NT2/D1 (cell line): ENCODE results near the gene HS3ST6.
A peak's percentile ranks its signal among the peaks of the same experiment; 100 is the strongest.

ENCODE experiments used
- DNase-seq: peaks from one replicate; pipeline ENCODE4 v3.0.0-alpha.2; 2011; ENCODE audit warnings: low read depth, low spot score
- H3K27me3 ChIP-seq: 2 replicates; pipeline ENCODE4 v1.6.0; 2011; ENCODE audit warnings: mild to moderate bottlenecking; ENCODE audit not compliant: insufficient read length, insufficient read depth
- H3K36me3 ChIP-seq: 2 replicates; pipeline ENCODE4 v1.6.1; 2011; ENCODE audit warnings: mild to moderate bottlenecking, low read length, mixed read lengths; ENCODE audit not compliant: insufficient read depth, insufficient read length
- H3K4me1 ChIP-seq: 2 replicates; pipeline ENCODE4 v1.5.1; 2011; ENCODE audit not compliant: insufficient read depth, insufficient read length
- H3K4me3 ChIP-seq: 2 replicates; pipeline ENCODE4 v1.5.1; 2011; ENCODE audit warnings: low read depth; ENCODE audit not compliant: insufficient read length
- H3K9ac ChIP-seq: 2 replicates; pipeline ENCODE4 v1.6.0; 2011; ENCODE audit warnings: low read depth; ENCODE audit not compliant: insufficient read length
- H3K9me3 ChIP-seq: 2 replicates; pipeline ENCODE4 v1.5.1; 2011; ENCODE audit warnings: mild to moderate bottlenecking, low read length; ENCODE audit not compliant: insufficient read depth
- SUZ12 ChIP-seq: IDR thresholded peaks from 2 replicates; pipeline ENCODE4 v1.6.1; 2011; ENCODE audit not compliant: insufficient read length, insufficient read depth; ENCODE audit errors: extremely low read depth
- YY1 ChIP-seq: IDR thresholded peaks from 2 replicates; pipeline ENCODE4 v1.6.1; 2011; ENCODE audit not compliant: insufficient read length, insufficient read depth
- ZNF274 ChIP-seq: IDR thresholded peaks from 2 replicates; pipeline ENCODE4 v1.6.1; 2011; ENCODE audit warnings: mild to moderate bottlenecking, low read depth, low read length

Gene HS3ST6

GRCh38 chr16:1874854-1875253 lies 43.4 kb downstream of the HS3ST6 start:
- Histone ChIP-seq H3K4me3 (no peak overlapping the region), H3K4me1 (peaks cover 3% of the 10 kb centered on the region), H3K9me3 (no peaks in the 10 kb centered on the region), H3K36me3 (no peaks in the 10 kb centered on the region), H3K9ac (no peak overlapping the region), H3K27me3 (peaks cover 4% of the 10 kb centered on the region)
- no peak for DNase-seq
- no peak for TF ChIP-seq ZNF274
- no peak for TF ChIP-seq SUZ12
- no peak for TF ChIP-seq YY1

- Histone ChIP-seq H3K9me3 (no peaks in the 10 kb centered on the region), H3K9ac (peak within 1 kb of the TSS; percentile 56), H3K4me1 (no peaks in the 10 kb centered on the region), H3K4me3 (peak within 1 kb of the TSS; percentile 43), H3K27me3 (peaks cover 4% of the 10 kb centered on the region), H3K36me3 (no peaks in the 10 kb centered on the region)
- TF ChIP-seq ZNF274: no peak
- DNase-seq: peak; percentile 61
These were observed 46.1 kb downstream of the HS3ST6 start, which contains the start of gene MEIOB for GRCh38 chr16:1871974-1872635. TSS of gene MEIOB (minus strand) at chr16:1872164. CDS start at chr16:1868175, 3,989 bp downstream.

- Histone ChIP-seq H3K9me3 (no peaks in the 10 kb centered on the region), H3K4me3 (no peak overlapping the region), H3K4me1 (no peaks in the 10 kb centered on the region), H3K9ac (no peak overlapping the region), H3K27me3 (peaks cover 4% of the 10 kb centered on the region), H3K36me3 (no peaks in the 10 kb centered on the region)
- DNase-seq: no peak
- TF ChIP-seq SUZ12: no peak
These were observed 47.7 kb downstream of the HS3ST6 start for GRCh38 chr16:1870365-1871082.

GRCh38 chr16:1865902-1866690 lies 52.1 kb downstream of the HS3ST6 start:
- TF ChIP-seq YY1: no peak
- TF ChIP-seq SUZ12: no peak
- TF ChIP-seq ZNF274: no peak
- H3K36me3 ChIP-seq: no peaks in the 10 kb centered on the region
- no peaks in the 10 kb centered on the region for H3K27me3 ChIP-seq
- H3K4me3 ChIP-seq: no peak overlapping the region
- no peaks in the 10 kb centered on the region for H3K4me1 ChIP-seq
- no peak overlapping the region for H3K9ac ChIP-seq
- no peak for DNase-seq
- no peaks in the 10 kb centered on the region for H3K9me3 ChIP-seq

- Histone ChIP-seq H3K9me3 (no peaks in the 10 kb centered on the region), H3K4me1 (no peaks in the 10 kb centered on the region), H3K27me3 (no peaks in the 10 kb centered on the region), H3K4me3 (no peak overlapping the region), H3K9ac (no peak overlapping the region), H3K36me3 (no peaks in the 10 kb centered on the region)
- no peak for DNase-seq
- TF ChIP-seq SUZ12: no peak
- no peak for TF ChIP-seq ZNF274
- no peak for TF ChIP-seq YY1
These were observed 54.3 kb downstream of the HS3ST6 start for GRCh38 chr16:1863681-1864460.

GRCh38 chr16:1862394-1862793 lies 55.8 kb downstream of the HS3ST6 start:
- no peak overlapping the region for H3K4me3 ChIP-seq
- H3K9ac ChIP-seq: no peak overlapping the region
- H3K4me1 ChIP-seq: no peaks in the 10 kb centered on the region
- DNase-seq: no peak
- TF ChIP-seq SUZ12 (no peak), ZNF274 (no peak), YY1 (no peak)
- no peaks in the 10 kb centered on the region for H3K36me3 ChIP-seq
- no peaks in the 10 kb centered on the region for H3K27me3 ChIP-seq
- H3K9me3 ChIP-seq: no peaks in the 10 kb centered on the region

GRCh38 chr16:1861730-1862129 lies 56.5 kb downstream of the HS3ST6 start:
- no peaks in the 10 kb centered on the region for H3K4me1 ChIP-seq
- DNase-seq: no peak
- H3K36me3 ChIP-seq: no peaks in the 10 kb centered on the region
- TF ChIP-seq YY1: no peak
- TF ChIP-seq ZNF274: no peak
- TF ChIP-seq SUZ12: no peak
- no peak overlapping the region for H3K4me3 ChIP-seq
- no peaks in the 10 kb centered on the region for H3K9me3 ChIP-seq
- no peak overlapping the region for H3K9ac ChIP-seq
- no peaks in the 10 kb centered on the region for H3K27me3 ChIP-seq
